A375 (cell line): ENCODE results near the gene USE1. TPM values are rescaled to one million over a fixed set of nuclear protein-coding genes. Genes with fewer than 3 reads are reported as not detected.

Experiments
- total RNA-seq: library from RNA; depleted of rRNA; stranded (reverse); fragments of >200 nt; shearing (Covaris generic); gene quantifications from 2 replicates; pipeline ENCODE4 v1.2.3, GENCODE V29; 2014; rRNA removed

Gene USE1, protein sequence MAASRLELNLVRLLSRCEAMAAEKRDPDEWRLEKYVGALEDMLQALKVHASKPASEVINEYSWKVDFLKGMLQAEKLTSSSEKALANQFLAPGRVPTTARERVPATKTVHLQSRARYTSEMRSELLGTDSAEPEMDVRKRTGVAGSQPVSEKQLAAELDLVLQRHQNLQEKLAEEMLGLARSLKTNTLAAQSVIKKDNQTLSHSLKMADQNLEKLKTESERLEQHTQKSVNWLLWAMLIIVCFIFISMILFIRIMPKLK
- total RNA-seq, result 137 and 146 TPM in 2 replicates

DNA sequence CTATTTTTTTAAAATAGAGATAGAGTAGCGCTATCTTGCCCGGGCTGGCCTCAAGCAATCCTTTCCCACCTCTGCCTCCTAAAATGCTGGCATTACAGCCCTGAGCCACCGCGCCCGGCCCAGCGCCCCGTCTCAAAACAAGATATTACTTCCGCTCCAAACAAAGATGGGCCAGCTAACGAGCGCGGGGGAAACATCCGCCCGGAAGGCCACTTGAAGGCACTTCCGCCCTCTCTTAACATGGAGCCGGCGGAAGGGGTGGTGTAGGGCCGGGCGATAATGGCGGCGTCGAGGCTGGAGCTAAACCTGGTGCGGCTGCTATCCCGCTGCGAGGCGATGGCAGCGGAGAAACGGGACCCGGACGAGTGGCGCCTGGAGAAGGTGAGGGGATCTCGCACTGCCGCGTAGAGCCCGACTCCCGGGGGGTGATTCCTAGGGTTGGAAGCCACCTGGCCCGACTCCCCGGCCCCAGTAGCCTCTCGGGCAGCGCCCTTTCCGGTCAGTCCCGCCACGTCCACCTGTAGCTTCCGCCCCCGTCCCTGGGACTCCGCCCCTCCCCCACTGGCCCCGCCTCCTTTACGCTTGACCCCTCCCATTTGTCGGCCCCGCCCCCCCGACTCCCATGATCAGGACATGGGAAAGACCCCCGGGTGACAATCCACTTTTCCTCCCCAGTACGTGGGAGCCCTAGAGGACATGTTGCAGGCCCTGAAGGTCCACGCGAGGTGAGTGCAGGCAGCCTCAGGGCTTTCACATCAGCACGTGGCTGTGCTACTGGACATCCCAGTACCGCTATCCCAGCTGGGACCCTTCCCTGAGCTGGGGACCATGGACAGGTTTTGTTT is at the start of gene USE1:
Gene USE1 (plus strand): TSS at position 231 of the 845 bp plus-strand sequence. CDS start 49 bp downstream, at position 280.

DNA sequence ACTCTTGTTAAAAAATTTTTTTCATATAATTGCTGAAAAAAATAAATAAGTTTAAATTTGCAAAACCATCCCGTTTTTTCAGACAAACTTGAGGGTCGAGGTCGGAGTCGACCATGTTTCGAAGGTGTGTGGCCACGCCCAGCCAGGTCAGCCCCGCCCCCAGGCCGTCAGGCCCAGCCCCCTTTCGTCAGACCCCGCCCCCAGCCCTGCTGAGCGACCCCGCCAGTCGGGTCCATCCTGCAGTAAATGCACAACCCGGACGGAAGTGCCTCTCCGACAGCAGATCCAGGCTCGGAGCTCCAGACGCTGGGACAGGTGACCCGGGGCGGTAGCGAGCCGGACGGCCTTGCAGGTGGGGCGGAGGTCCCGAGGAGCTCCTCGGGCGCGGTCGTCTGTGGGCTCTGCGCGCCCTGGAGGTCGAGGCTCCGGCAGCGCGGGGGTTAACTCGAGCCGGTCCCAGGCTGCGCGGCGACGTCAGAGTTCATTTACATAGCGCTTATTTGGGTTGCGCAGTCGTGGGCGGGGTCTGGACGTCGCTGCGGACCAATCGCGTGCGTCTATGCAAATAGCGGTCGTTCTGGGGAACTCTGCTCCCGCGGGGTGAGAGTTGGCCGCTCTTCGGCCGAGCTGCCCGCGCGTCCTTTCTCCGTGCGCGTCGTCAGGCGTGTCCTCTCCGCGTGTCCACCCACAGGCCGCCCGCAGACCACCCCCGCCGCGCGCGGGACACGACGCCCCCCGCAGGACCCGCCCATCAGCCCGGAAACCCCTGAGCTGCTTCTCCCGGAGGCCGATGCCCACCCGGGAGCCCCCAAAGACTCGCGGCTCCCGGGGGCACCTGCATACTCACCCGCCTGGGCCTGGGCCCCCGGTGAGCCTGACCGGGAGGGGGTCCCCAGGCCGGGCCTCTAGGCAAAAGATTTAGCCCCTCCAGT is 11.1 kb downstream of the USE1 start, which contains the start of gene OCEL1:
Gene OCEL1 (plus strand): TSS at position 225 of the 932 bp plus-strand sequence. CDS start 22 bp downstream, at position 247.

DNA sequence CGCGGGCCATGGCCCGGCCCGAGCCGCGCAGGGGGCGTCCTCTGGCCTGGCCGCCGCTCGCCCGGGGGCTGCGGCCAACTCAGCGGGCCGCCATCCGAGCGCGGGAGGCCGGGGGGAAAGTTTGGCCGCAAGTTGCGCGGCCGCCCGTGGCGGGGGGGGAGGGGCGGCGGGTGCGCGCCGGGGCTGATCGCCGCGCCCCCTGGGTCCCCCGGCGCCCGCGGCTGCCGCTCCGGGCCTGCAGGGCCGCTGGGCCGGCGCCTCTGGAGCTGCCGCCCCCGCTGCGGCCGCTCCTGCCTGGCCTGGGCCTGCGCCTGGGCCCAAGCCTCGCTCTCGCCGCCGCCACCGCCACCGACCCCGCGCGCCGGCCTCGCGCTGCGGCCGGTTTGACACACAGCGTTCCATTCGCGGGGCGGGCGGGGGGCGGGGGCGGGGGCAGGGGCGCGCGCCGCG is 30.4 kb downstream of the USE1 start, which contains the start of gene NR2F6:
Gene NR2F6 (minus strand): TSS at position 385 of the 450 bp plus-strand sequence. CDS start 699 bp downstream, outside the sequence.

DNA sequence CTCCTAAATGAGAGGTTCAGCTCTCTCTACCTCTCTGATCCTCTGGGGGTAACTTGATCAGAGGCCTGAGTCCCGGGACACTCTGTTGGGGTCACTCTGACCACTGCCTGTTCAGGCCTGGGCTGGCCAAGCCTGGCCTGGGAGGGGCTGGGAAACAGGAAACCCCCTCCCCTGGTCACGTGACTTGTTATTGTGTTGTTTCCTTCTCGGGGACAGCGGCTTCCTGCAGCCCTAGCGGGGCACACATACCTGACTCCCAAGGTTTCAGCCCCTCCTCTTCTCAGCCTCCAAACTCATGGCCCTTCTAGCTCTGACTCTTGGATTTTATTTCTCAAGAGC is 49.5 kb downstream of the USE1 start, which contains the start of gene USHBP1:
Gene USHBP1 (minus strand): TSS at position 105 of the 339 bp plus-strand sequence. CDS start 446 bp downstream, outside the sequence.

DNA sequence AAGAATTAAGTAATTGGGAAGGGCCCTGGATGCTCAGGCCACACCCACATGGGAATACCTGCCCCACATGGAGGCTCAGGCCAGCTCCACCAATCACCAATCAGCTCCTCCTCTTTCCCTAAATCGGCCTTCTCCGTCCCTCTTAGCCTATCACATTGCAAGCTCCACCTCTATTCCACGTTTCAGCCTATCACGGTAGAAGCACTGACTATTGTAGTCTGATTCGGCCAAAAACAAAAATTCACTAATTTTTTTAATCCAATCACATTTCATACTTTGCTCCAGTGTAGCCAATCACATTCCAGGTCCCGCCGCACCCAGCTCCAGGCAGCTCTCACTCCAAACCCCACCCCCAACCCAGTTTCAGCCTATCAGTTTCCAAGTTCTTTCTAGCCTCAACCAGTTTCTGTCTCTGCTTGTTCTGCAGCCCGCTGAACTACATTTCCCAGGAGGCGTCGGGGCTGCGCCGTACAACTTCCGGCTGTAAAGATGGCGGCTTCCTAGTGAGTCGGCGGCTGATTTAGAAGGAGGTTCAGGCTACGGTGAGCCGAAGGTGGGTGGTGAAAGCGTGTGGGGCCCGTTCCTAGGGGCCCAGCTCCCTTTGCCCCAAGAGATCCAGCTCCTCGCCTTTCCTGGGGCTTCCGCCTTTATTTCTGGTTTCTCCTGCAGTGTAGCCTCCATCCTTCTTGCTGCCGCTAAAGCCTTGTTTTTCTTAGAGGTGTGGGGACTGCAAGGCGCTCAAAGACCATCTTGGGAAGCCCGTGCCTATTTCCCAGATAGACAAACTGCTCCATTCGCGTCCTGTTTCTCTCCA is 52.0 kb downstream of the USE1 start, which contains the start of gene BABAM1:
Gene BABAM1 (plus strand): TSS at position 469 of the 814 bp plus-strand sequence. CDS start 1,364 bp downstream, outside the sequence.

Other genes starting within 250 kb of the USE1 start
- gene CPAMD8, start 188.5 kb upstream of the USE1 start, total RNA-seq, result 0.16 and 0.64 TPM in 2 replicates
- 13.5 and 17.9 TPM in 2 replicates for gene HAUS8, start 139.9 kb upstream of the USE1 start, total RNA-seq
- gene MYO9B, start 139.6 kb upstream of the USE1 start, total RNA-seq, result 64.2 and 64.8 TPM in 2 replicates
- 9.6 and 10.5 TPM in 2 replicates for gene OCEL1, start 10.9 kb downstream of the USE1 start, total RNA-seq
- gene NR2F6, start 30.6 kb downstream of the USE1 start, total RNA-seq, result 87.1 and 107 TPM in 2 replicates
- gene USHBP1, start 49.4 kb downstream of the USE1 start, total RNA-seq, result not detected in 2 replicates
- 231 and 246 TPM in 2 replicates for gene BABAM1, start 52.1 kb downstream of the USE1 start, total RNA-seq
- 5.1 and 6.9 TPM in 2 replicates for gene ANKLE1, start 66.5 kb downstream of the USE1 start, total RNA-seq
- 21.3 and 22.6 TPM in 2 replicates for gene ABHD8, start 88.1 kb downstream of the USE1 start, total RNA-seq
- 123 and 159 TPM in 2 replicates for gene MRPL34, start 90.5 kb downstream of the USE1 start, total RNA-seq
- gene DDA1, start 94.2 kb downstream of the USE1 start, total RNA-seq, result 80.6 and 111 TPM in 2 replicates
- gene ANO8, start 119.5 kb downstream of the USE1 start, total RNA-seq, result 7.4 and 7.7 TPM in 2 replicates
- 62.5 and 86.8 TPM in 2 replicates for gene GTPBP3, start 122.2 kb downstream of the USE1 start, total RNA-seq
- gene PLVAP, start 162.0 kb downstream of the USE1 start, total RNA-seq, result 0.11 TPM in 1 of 2 replicates, not detected in the other
- gene CCDC194, start 178.8 kb downstream of the USE1 start, total RNA-seq, result not detected in 2 replicates
- gene BST2, start 190.3 kb downstream of the USE1 start, total RNA-seq, result 1.3 and 4.5 TPM in 2 replicates
- 114 and 143 TPM in 2 replicates for gene MVB12A, start 204.7 kb downstream of the USE1 start, total RNA-seq
- 0.05 TPM in 1 of 2 replicates, not detected in the other for gene TMEM221, start 233.3 kb downstream of the USE1 start, total RNA-seq
- gene NXNL1, start 245.6 kb downstream of the USE1 start, total RNA-seq, result not detected in 2 replicates